Stimulated activated naive CD8-positive, alpha-beta T cell treated with anti-CD3 and anti-CD28 coated beads, Interleukin-15, Interleukin-2, amounts not matched to agents 100 ng/mL and 50 ng/mL, for 24 hours (primary cell): ENCODE results near the gene ZC3H12A.

Experiments
- H3K27ac Mint-ChIP-seq: one replicate; pipeline ENCODE4 v1.8.0; 2021; ENCODE audit warnings: mild to moderate bottlenecking, mixed read lengths
- H3K27me3 Mint-ChIP-seq: one replicate; pipeline ENCODE4 v1.8.0; 2021; ENCODE audit warnings: mixed read lengths
- H3K36me3 Mint-ChIP-seq: one replicate; pipeline ENCODE4 v1.8.0; 2021; ENCODE audit warnings: low read depth, mixed read lengths
- H3K4me1 Mint-ChIP-seq: one replicate; pipeline ENCODE4 v1.8.0; 2021; ENCODE audit warnings: low read depth, mixed read lengths
- H3K4me3 Mint-ChIP-seq: one replicate; pipeline ENCODE4 v1.8.0; 2021; ENCODE audit warnings: mild to moderate bottlenecking, mixed read lengths
- H3K9me3 Mint-ChIP-seq: one replicate; pipeline ENCODE4 v1.8.0; 2021; ENCODE audit warnings: mixed read lengths

The ZC3H12A gene

DNA sequence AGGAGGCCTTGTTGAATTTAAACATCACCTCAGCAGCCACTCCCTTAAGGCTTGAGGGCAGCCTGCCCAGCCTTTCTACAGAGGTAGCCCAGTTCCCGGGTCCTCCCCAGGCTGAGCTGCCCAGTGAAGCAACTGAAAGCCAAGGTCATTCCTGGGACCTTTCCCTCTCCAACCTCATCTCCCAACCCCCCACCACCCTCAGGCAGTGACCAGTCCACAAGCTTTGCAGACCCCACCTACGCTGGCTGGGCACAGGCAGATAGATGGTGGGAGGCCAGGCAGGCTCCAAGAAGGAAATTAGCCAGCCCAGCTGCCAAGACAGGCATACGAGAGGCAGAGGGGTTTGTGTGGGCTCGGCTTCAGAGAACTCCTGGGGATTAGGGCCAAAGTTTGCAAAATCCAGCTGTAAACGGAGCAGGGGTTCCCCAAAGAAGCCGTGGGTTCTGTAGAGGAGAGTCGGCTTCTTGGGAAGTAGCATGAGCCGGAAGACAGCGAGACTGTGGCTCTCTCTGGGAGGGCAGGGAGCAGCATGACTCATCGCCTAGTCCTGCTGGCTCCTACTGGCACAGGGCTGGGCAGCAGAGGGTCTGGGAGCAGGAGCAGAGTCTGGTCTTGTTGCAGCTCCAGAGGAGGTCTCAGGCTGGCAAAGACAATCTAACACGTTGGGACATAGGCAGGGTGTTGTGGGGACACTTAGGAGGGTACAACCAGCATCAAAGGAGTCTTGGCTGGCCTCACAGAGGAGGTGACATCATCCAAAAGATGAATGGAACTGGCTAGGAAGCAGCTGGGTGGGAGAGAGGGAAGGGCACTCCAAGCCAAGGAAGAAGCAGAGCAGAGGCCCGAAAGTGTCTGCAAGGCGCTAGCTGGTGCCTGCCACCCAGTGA is 2.8 kb upstream of the ZC3H12A start:
- H3K4me3 Mint-ChIP-seq = peak overlapping the region; percentile 85
- H3K27me3 Mint-ChIP-seq = no peaks in the 10 kb centered on the region
- H3K27ac Mint-ChIP-seq = peak overlapping the region; percentile 90
- peaks cover 17% of the 10 kb centered on the region for H3K36me3 Mint-ChIP-seq
- H3K4me1 Mint-ChIP-seq = peaks cover 35% of the 10 kb centered on the region
- H3K9me3 Mint-ChIP-seq = no peaks in the 10 kb centered on the region

DNA sequence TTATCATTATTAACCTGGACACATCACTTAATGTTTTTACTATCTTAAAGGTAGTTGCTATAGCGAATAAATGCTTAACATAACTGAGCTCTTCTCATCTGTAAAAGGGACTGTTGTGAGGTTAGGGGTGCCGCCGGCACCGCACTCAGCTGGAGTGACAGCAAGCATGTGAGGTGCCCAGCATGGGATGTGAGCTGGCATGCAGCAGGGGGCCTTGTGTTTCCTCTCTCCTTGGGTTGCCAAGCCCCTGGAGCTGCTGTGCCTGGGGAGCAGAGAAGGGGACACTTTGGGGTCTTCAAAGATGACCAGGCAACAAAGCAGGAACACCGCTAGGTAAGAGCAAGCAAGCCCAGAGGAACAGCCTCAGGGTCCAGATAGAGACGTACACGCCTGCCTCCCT is 2.1 kb upstream of the ZC3H12A start:
- Mint-ChIP-seq H3K9me3 (no peaks in the 10 kb centered on the region), H3K4me1 (peaks cover 35% of the 10 kb centered on the region), H3K27me3 (no peaks in the 10 kb centered on the region), H3K4me3 (peak overlapping the region; percentile 85), H3K27ac (peak overlapping the region; percentile 90), H3K36me3 (peaks cover 24% of the 10 kb centered on the region)

DNA sequence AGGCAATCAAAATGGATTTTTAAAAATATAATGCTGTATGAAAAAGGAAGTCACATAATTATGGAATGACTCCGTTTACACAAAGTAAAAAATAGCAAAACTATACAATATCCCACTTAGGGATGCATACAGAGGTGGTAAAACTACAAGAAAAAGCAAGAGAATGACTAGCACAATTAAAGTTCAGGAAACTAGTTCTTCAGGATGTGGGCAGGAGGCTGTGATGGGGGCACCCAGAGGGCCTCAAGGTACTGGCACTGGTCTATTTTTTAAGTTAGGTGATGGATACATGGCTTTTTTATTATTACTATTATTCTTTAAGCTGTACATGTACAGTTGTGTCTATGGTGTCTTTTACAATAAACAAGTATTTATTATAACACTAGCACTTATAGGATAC is 1.4 kb upstream of the ZC3H12A start:
- Mint-ChIP-seq H3K4me1 (peaks cover 38% of the 10 kb centered on the region), H3K4me3 (peak overlapping the region; percentile 85), H3K27me3 (no peaks in the 10 kb centered on the region), H3K36me3 (peaks cover 28% of the 10 kb centered on the region), H3K27ac (peak overlapping the region; percentile 90), H3K9me3 (no peaks in the 10 kb centered on the region)

DNA sequence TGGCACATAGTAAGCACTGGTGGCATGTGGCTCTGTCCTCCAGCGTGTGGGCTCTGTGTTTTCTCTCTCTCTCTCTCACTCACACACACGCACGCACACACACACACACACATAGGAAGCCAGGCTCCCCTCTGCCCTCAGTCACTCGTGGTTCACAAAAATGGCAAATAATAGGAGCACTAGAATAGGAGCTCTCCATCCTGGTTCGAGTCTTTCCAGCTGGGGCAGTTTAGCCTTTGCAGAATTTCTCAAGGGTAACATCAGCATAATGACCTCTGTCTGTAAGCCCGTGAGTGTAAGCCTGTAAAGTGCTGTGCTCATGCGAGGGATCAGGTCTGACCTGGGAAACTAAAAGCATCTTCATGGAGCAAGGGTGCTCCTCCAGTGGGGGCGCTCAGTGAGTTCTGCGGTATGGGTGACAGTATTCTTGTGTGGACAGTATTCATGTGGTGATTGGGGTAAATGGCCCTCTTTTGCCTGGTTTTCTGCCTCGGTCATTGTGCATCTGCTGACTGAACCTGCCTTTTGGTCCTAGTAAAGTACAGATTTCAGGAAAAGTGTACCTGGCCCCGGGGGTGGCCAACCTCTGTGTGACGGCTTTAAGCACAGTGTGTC is 842 bp upstream of the ZC3H12A start:
- peak overlapping the region; percentile 90 for H3K27ac Mint-ChIP-seq
- H3K27me3 Mint-ChIP-seq = no peaks in the 10 kb centered on the region
- peak overlapping the region; percentile 85 for H3K4me3 Mint-ChIP-seq
- H3K9me3 Mint-ChIP-seq = no peaks in the 10 kb centered on the region
- H3K4me1 Mint-ChIP-seq = peaks cover 44% of the 10 kb centered on the region
- H3K36me3 Mint-ChIP-seq = peaks cover 34% of the 10 kb centered on the region

DNA sequence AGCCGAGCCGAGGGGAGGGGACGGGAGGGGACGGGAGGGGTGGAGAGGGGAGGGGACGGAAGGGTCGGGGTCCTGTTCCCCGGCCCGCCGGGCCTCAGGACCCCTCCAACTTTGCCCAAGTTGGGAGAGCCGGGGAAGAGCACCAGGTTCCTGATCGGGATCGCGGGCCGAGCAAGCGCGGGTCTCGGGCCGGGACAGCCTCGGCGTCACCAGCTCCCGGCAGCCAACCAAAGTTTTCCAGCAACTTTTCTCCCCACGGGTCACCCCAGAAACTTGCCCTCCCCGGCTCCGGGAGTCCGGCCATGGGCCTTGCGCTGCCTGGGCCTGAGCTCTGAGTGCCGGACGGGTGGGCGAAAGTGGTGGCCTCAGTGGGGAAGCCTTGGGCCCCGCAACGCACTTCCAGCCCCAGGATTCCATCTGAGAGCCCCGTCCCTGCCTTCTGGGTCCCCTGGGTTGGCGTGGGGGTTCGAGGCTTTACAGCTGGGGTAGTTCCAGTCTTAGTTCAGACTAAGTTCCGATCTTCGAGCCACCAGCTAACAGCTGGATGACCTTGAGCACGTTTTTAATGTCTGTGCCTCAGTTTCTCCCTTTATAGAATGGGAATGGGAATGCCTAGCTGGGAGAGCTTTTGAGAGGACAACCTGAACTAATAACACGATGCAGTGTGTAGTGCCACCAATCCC is 458 bp downstream of the ZC3H12A start:
- Mint-ChIP-seq H3K4me3 (peak overlapping the region; percentile 98), H3K36me3 (peaks cover 47% of the 10 kb centered on the region), H3K27ac (peak overlapping the region; percentile 98), H3K9me3 (no peaks in the 10 kb centered on the region), H3K27me3 (no peaks in the 10 kb centered on the region), H3K4me1 (peaks cover 45% of the 10 kb centered on the region)

DNA sequence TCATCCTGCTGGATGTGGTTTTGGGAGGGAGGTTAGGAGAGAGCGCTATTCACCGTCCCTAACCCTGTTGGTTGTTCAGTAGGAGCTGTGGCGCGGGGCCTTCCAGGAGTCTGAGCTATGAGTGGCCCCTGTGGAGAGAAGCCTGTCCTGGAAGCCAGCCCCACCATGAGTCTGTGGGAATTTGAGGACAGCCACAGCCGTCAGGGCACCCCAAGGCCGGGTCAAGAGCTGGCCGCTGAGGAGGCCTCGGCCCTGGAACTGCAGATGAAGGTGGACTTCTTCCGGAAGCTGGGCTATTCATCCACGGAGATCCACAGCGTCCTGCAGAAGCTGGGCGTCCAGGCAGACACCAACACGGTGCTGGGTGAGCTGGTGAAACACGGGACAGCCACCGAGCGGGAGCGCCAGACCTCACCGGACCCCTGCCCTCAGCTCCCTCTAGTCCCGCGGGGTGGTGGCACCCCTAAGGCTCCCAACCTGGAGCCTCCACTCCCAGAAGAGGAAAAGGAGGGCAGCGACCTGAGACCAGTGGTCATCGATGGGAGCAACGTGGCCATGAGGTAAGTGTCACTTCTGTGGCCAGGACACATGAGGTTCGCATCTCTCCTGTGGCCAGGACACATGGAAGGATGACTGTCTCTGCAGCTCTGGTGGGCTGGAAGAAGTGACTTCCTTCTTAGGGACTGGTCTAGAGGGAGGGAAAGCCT is 1.2 kb downstream of the ZC3H12A start:
- H3K4me3 Mint-ChIP-seq = peak overlapping the region; percentile 98
- peaks cover 47% of the 10 kb centered on the region for H3K36me3 Mint-ChIP-seq
- H3K27me3 Mint-ChIP-seq = no peaks in the 10 kb centered on the region
- H3K4me1 Mint-ChIP-seq = peaks cover 49% of the 10 kb centered on the region
- peak overlapping the region; percentile 98 for H3K27ac Mint-ChIP-seq
- H3K9me3 Mint-ChIP-seq = no peaks in the 10 kb centered on the region

DNA sequence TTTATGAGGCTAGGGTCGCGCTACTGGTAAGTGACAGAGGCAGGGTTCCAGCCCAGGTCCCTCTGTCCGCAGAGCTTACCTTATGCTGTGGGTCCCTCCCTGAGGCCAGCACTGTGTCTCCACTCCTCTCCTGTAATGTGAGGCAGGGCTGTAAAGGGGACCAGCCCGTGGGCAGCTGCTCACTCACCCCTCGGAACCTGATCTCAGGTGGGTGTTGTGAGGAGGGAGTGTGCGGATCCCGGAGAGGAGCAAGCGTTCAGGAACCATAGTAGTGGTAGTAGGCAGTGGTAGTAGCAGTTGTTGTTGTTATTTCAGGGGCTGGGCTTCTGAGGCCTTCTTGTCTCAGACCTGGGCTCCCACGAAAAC is 1.7 kb downstream of the ZC3H12A start:
- H3K4me1 Mint-ChIP-seq = peaks cover 54% of the 10 kb centered on the region
- peaks cover 49% of the 10 kb centered on the region for H3K36me3 Mint-ChIP-seq
- no peaks in the 10 kb centered on the region for H3K27me3 Mint-ChIP-seq
- H3K4me3 Mint-ChIP-seq = peak overlapping the region; percentile 98
- H3K9me3 Mint-ChIP-seq = no peaks in the 10 kb centered on the region
- H3K27ac Mint-ChIP-seq = peak overlapping the region; percentile 98

DNA sequence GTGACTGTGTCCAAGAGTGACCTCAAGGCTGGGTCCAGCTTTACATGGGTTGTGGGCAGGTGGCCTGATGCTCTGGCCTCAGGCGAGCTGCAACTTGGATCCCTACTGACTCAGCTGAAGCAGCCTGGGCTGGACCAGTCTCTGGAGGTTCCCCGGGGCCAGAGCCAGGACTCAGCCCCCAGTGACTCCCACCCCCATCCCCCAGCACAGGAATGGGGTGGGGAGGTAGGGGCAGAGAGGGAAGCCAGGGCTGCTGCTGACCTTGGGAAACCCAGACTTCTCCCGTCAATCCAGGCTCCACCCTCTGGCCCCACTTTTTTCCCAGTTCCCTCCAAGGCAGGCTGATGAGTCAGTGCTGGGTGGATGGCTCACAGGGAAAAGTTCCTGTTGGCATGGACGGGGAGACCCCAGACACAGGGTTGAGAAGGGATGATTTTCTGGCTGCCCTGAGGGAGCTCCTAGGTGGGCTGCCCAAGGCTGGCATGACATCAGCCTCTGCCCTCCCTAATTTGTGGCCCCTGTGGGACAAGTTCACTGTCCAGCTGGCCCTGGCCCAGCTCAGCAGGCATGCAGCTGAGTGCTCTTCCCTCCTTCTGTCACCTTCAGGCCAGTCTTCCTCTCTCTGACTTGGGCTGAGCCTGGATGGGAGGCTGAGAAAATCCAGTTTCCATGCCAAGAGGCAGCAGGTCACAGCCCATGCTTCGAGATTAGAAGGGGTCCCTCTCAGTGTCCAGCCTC is 2.2 kb downstream of the ZC3H12A start:
- Mint-ChIP-seq H3K4me1 (peaks cover 55% of the 10 kb centered on the region), H3K4me3 (peak overlapping the region; percentile 98), H3K27ac (peak overlapping the region; percentile 98)

DNA sequence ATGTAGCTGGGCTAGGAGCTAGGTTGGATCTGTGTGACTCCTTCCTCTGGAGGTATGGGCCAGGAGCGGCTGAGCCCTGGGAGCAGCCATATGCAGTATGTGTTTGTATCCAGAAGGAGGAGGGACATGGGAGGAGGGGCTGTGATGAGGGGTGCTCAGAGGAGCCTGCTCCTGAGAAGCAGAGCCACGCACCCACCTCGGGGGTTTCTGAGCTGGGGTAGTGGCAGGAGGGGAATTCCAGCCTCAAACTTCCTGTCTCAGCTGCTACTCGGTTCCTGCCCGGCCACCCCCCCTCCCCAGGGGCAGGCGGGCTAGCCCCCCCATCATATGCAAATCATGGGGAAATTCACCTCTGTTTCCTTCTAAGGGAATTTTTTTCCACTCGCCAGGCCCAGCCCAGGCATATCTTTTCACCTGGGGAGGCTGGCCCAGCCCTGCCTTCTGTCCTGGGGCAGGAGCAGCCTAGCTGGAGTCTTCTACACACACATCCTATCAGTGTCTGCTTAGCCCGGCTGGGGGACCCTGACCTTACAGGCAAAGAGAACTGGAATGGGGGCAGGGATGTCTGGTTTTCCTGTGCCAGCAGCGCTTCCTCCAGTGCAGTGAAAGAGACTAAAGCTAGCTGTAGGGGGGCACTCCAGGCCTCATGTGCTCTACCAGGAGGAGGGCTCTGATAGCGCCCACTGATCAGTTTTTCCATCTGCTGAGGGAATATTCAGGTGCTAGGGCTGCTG is 3.0 kb downstream of the ZC3H12A start:
- Mint-ChIP-seq H3K4me3 (peak overlapping the region; percentile 98), H3K36me3 (peaks cover 62% of the 10 kb centered on the region), H3K4me1 (peaks cover 55% of the 10 kb centered on the region), H3K27ac (peak overlapping the region; percentile 98), H3K27me3 (no peaks in the 10 kb centered on the region), H3K9me3 (no peaks in the 10 kb centered on the region)

More for the DNA sequence above, 2.2 kb downstream of the ZC3H12A start:
- Mint-ChIP-seq H3K36me3 (peaks cover 55% of the 10 kb centered on the region), H3K27me3 (no peaks in the 10 kb centered on the region), H3K9me3 (no peaks in the 10 kb centered on the region)

DNA sequence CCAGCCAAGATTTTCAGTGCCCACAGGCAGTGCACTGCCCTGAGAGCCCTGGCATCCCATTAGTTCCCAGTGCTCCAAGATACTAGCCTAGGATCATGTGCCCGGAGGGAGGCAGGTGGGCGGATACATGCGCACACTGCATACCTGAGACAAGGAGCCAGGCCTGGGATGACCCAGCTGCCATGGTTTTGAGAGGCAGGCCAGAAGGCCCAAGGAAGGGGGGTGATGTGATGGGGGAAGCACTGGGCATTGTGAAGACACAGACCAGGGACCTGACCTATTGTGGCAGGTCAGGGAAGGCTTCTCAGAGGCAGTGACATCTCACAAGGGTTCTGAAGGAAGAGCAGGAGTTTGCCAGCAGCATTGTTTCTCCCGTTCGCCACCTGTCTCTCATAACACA is 3.6 kb downstream of the ZC3H12A start:
- no peaks in the 10 kb centered on the region for H3K27me3 Mint-ChIP-seq
- H3K9me3 Mint-ChIP-seq = no peaks in the 10 kb centered on the region
- H3K36me3 Mint-ChIP-seq = peaks cover 65% of the 10 kb centered on the region
- H3K4me3 Mint-ChIP-seq = peak overlapping the region; percentile 98
- H3K27ac Mint-ChIP-seq = peak overlapping the region; percentile 98
- peaks cover 52% of the 10 kb centered on the region for H3K4me1 Mint-ChIP-seq

DNA sequence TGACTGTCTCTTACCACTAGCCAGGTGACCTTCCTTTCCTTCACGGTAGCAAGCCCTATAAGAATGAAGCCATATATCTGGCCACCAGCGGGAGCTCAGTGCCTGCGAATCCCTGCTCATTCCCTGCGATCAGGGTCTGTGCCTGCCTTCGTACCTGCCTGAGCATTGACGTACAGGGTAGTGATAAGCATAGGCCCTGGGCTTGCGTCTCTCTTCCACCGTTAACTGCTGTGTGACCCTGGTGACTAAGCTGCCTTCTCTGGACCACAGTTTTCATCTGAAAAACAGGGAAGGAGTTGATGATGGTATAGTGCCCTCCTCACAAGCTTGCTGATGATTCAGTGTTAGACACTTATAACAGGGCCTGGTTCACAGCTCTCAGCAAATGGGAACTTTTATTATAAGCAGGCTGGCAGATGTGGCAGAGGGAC is 4.1 kb downstream of the ZC3H12A start:
- no peaks in the 10 kb centered on the region for H3K9me3 Mint-ChIP-seq
- H3K27me3 Mint-ChIP-seq = no peaks in the 10 kb centered on the region
- peak overlapping the region; percentile 98 for H3K27ac Mint-ChIP-seq
- H3K4me1 Mint-ChIP-seq = peaks cover 47% of the 10 kb centered on the region
- H3K4me3 Mint-ChIP-seq = peak overlapping the region; percentile 98
- H3K36me3 Mint-ChIP-seq = peaks cover 65% of the 10 kb centered on the region

DNA sequence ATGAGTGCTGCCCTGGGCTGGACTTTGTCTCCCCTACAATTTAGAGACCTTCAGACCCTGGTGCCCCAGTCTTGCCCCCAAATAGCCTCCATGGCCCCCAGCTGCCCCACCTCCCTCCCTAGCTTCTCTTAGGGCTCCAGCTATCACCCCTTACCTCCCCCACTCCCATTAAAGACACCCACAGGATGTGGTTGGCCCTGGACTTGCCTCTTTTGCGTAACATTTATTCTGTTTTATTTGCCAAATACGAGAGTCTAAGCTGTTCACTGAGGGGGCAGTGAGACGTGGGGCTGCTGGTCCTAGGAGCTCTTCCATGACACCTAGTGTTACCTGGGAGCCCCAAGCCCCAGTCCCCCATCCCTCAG is 4.5 kb downstream of the ZC3H12A start:
- H3K27ac Mint-ChIP-seq = peak overlapping the region; percentile 98
- peaks cover 44% of the 10 kb centered on the region for H3K4me1 Mint-ChIP-seq
- no peaks in the 10 kb centered on the region for H3K27me3 Mint-ChIP-seq
- H3K36me3 Mint-ChIP-seq = peaks cover 67% of the 10 kb centered on the region
- no peaks in the 10 kb centered on the region for H3K9me3 Mint-ChIP-seq
- peak overlapping the region; percentile 98 for H3K4me3 Mint-ChIP-seq

DNA sequence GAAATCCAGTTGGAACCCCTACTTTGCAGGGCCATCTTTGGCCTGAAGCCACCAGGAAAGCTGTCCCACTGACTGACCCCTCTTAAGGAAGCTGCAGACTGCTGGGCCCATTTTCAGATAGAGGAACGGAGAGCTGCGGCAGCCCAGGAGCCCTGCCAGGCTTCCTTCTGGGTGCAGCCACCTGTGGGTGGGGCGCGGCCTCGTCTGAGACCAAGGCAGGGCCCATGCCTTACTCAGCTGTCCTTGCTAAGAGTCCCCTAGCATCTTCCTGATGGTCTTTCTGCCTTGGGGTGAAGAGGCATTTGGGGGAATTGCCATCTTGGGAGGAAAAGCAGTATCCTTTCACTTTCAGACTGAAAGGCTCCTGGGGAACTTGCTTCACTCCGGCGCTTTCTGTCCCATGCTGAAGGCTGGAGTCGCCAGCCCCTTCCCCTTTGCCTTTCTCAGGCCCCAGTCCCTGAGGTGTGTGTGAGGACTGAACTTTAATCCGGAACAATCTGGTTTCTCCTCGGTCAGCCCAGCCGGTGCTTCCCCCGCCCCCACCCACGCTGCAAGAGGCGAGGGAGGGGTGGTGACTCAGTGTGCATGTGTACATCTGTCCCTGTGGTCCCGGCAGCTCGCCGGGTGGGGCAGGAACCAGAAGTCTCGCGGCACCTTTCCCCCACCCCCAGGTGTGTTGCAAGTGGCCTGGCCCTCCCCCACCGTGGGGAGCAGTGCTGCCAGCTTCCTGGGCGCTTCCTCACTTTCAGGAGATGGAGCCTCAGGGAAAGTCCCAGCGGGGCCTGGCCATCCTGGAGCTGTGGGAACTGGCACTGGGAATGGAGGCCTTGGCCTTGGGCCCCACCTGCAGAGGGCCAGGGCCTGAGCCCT is 5.1 kb downstream of the ZC3H12A start:
- Mint-ChIP-seq H3K4me1 (peaks cover 47% of the 10 kb centered on the region), H3K9me3 (no peaks in the 10 kb centered on the region), H3K27me3 (no peaks in the 10 kb centered on the region), H3K27ac (peak overlapping the region; percentile 98), H3K4me3 (peak overlapping the region; percentile 98), H3K36me3 (peaks cover 72% of the 10 kb centered on the region)
